Measurements from ENCODE around the gene TSPAN15. TPM values are rescaled to one million over a fixed set of nuclear protein-coding genes. Genes with fewer than 3 reads are reported as not detected.

TSPAN15 gene
- total RNA-seq, 1 experiment from 2014 or later = 7.7 TPM

- H3K14ac ChIP-seq (ENCODE audit: insufficient read depth, low read length) = no peak overlapping the region
- H3K18ac ChIP-seq (ENCODE audit: insufficient read length, low read depth, low read length) = no peak overlapping the region
- no peak overlapping the region for H3K27ac ChIP-seq (ENCODE audit: insufficient read length, low read depth, low read length)
- no peak overlapping the region for H2AK5ac ChIP-seq (ENCODE audit: insufficient read length, low read length)
- no peak overlapping the region for H4K5ac ChIP-seq (ENCODE audit: insufficient read length, low read depth, low read length)
- WGBS (ENCODE audit: extremely low coverage, insufficient read length, low lambda C conversion rate) = no CpG with 5 or more reads among the region's 12 CpGs
- no peak overlapping the region for H4K91ac ChIP-seq (ENCODE audit: insufficient read length, low read depth, low read length)
- no peak overlapping the region for H3K4ac ChIP-seq (ENCODE audit: low read depth, low read length)
- H2BK120ac ChIP-seq (ENCODE audit: low read depth, low read length, poor library complexity, severe bottlenecking) = no peak overlapping the region
- no peak overlapping the region for H4K8ac ChIP-seq (replicated peaks; ENCODE audit: insufficient read length, low read depth, low read length)
- no peaks in the 10 kb centered on the region; the same call in none of the 2 replicates for H3K27me3 Mint-ChIP-seq (ENCODE audit: low read depth)
- H2AFZ ChIP-seq (ENCODE audit: low read length) = no peak overlapping the region
- no peaks in the 10 kb centered on the region for H3K9me3 Mint-ChIP-seq
- no peak overlapping the region for H3K23ac ChIP-seq (ENCODE audit: insufficient read length, low read depth, low read length)
- no peaks in the 10 kb centered on the region for H3K23me2 ChIP-seq (ENCODE audit: insufficient read length, low read depth, low read length, poor library complexity, severe bottlenecking)
- peaks cover 5% of the 10 kb centered on the region; the same call in 1 of the 2 replicates for H3K4me1 ChIP-seq (ENCODE audit: insufficient read depth, low read length)
- no peaks in the 10 kb centered on the region for H3K79me1 ChIP-seq (ENCODE audit: insufficient read depth, low read depth, low read length, poor library complexity, severe bottlenecking)
- H3K4me2 ChIP-seq (ENCODE audit: insufficient read depth, insufficient read length, low read length) = no peak overlapping the region
- H3K79me2 ChIP-seq (ENCODE audit: insufficient read depth, low read length) = 0 out of 2 replicates have a peak, but pooled peaks cover 2% of the 10 kb centered on the region
- no peak overlapping the region for H2BK12ac ChIP-seq (ENCODE audit: insufficient read length, low read depth, low read length)
- H2BK5ac ChIP-seq (ENCODE audit: insufficient read length, low read length) = no peak overlapping the region
- no peak overlapping the region for H2BK15ac ChIP-seq (ENCODE audit: low read depth, low read length)
- no peaks in the 10 kb centered on the region for H3K27me3 ChIP-seq (ENCODE audit: insufficient read depth, low read length)
- no peak for TF ChIP-seq CTCF (conservative IDR thresholded peaks at IDR 0.05)
- H3K27ac Mint-ChIP-seq = no peak overlapping the region
- H3K4me1 Mint-ChIP-seq = peaks cover 0 to 3% of the 10 kb centered on the region in 2 experiments; a peak in 1 of 4 replicates
- no peak overlapping the region for H3K4me3 Mint-ChIP-seq
- no peak overlapping the region for H3K56ac ChIP-seq (ENCODE audit: insufficient read length, low read depth, low read length)
- H3K36me3 Mint-ChIP-seq (ENCODE audit: insufficient read depth in 1 of 3, low read depth in 3 of 3) = no peaks in the 10 kb centered on the region; a peak in 1 of 7 replicates
- H2BK20ac ChIP-seq (ENCODE audit: low read depth, low read length, poor library complexity, severe bottlenecking) = no peak overlapping the region
- no peaks in the 10 kb centered on the region for H4K20me1 ChIP-seq (ENCODE audit: control insufficient read depth, insufficient read depth, insufficient read length)
- H3K9ac ChIP-seq (ENCODE audit: extremely low read depth, insufficient read length, low read length) = no peak overlapping the region
- H3K9me3 ChIP-seq (ENCODE audit: control insufficient read depth, low read depth, low read length) = no peaks in the 10 kb centered on the region
- DNase-seq = no peak
- H3T11ph ChIP-seq (ENCODE audit: low read length) = no peak overlapping the region
These were observed 8.8 kb downstream of the TSPAN15 start for GRCh38 chr10:69459893-69460575.

Measured in H9 (cell line).